ENCODE results near the gene IKZF1.

GRCh38 chr7:50312250-50313162 lies 8.0 kb downstream of the IKZF1 start:
- TF ChIP-seq CTCF (conservative IDR thresholded peaks at IDR 0.05 in 1 of 2, IDR thresholded peaks at IDR 0.05 in 1 of 2; ENCODE audit: low read depth in 1 of 2, low read length in 2 of 2) (no peak), EZH2 (IDR thresholded peaks at IDR 0.05; ENCODE audit: low read length, missing control alignments) (no peak)
